HFF-Myc (cell line): Measurements from ENCODE around the gene NTN1.

Experiments used
- DNase-seq: peaks from one replicate; pipeline ENCODE4 v3.0.0-alpha.2; 2011; ENCODE audit warnings: low read depth; ENCODE audit errors: extremely low read depth
- H3K4me3 ChIP-seq: replicated peaks from 2 replicates; pipeline ENCODE4 v1.5.1; 2011; ENCODE audit warnings: low read depth, mild to moderate bottlenecking, control low read depth, low read length
- TF ChIP-seq, protein P1 (sequence below): IDR thresholded peaks from 2 replicates; pipeline ENCODE4 v1.5.1; 2012; ENCODE audit warnings: mild to moderate bottlenecking, low read depth, low read length, control low read depth; ENCODE audit errors: missing control alignments

The NTN1 gene

DNA sequence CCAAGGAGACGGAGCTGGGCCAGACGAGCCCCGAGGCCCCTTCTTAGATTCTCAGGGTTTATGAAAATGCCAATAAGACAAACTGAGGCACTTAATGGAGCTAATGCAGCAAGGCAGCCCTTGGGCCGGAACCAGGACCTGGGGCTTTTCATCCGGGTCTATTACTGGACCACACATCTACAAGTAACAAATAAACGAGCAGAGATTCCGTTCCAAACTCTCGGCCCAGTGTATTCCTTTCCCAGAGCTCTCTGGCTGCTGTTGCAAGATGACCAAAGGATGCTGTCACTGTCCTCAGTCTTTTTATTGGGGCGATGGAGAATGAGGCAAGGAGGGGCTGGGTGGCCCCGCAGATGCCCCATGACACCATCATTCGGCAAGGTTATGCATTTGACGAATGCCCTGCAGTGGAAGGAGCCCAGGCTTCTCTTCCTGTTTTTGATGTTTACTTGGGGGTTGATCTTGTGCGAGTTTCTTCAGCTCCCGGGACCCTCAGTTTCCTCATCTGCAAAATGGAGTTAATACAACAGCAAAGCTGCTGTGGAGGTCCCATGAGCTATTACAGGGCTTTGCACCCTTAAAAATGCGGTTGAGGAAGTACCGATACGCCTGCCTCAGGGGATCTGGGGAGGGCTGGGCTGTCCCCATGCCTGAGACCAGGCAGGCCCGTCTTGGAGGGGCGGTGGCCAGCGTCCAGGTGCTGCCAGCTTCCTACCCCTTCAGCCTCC is 1.1 kb upstream of the NTN1 start:
- no peak overlapping the region; the same call in 1 of the 2 replicates for H3K4me3 ChIP-seq
- no peak for DNase-seq
- TF ChIP-seq, protein P1, sequence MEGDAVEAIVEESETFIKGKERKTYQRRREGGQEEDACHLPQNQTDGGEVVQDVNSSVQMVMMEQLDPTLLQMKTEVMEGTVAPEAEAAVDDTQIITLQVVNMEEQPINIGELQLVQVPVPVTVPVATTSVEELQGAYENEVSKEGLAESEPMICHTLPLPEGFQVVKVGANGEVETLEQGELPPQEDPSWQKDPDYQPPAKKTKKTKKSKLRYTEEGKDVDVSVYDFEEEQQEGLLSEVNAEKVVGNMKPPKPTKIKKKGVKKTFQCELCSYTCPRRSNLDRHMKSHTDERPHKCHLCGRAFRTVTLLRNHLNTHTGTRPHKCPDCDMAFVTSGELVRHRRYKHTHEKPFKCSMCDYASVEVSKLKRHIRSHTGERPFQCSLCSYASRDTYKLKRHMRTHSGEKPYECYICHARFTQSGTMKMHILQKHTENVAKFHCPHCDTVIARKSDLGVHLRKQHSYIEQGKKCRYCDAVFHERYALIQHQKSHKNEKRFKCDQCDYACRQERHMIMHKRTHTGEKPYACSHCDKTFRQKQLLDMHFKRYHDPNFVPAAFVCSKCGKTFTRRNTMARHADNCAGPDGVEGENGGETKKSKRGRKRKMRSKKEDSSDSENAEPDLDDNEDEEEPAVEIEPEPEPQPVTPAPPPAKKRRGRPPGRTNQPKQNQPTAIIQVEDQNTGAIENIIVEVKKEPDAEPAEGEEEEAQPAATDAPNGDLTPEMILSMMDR: no peak

DNA sequence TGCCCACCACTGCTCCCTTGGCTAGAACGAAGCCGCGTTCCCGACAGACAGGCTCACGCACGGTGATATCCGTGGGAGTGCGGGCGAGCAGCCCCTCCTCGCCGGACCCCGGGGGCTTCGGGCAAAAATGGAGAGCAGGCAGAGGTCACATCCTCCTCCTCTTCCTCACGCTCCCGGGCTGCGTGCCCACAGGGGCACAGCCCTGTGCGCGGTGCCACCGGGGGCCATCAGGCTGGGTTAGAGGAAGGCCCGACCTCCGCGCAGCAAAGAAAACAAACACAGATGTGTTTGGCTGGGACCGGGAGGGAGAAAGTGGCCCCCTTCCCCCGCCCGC is 519 bp upstream of the NTN1 start:
- no peak for DNase-seq
- TF ChIP-seq, protein P1: no peak
- peak overlapping the region; percentile 43 for H3K4me3 ChIP-seq

DNA sequence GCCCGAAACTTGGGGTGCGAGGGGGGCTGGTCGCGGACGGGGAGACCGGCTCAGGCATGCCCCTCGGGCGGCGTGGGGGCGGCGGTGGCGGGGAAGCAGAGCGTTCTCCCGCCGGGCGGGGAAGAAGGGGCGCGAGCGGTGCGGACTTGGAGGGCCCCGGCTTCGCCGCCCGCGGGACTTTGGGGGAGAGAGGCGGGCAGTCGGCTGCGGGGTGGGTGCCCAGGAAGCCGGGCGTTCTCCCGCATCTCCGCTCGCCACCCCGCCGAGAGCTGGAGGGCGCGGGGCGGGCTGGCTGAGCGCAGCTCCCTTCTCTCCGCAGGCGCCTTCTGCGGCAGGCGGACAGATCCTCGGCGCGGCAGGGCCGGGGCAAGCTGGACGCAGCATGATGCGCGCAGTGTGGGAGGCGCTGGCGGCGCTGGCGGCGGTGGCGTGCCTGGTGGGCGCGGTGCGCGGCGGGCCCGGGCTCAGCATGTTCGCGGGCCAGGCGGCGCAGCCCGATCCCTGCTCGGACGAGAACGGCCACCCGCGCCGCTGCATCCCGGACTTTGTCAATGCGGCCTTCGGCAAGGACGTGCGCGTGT is 772 bp downstream of the NTN1 start:
- DNase-seq: no peak
- TF ChIP-seq, protein P1: no peak
- H3K4me3 ChIP-seq: peak overlapping the region; percentile 43

DNA sequence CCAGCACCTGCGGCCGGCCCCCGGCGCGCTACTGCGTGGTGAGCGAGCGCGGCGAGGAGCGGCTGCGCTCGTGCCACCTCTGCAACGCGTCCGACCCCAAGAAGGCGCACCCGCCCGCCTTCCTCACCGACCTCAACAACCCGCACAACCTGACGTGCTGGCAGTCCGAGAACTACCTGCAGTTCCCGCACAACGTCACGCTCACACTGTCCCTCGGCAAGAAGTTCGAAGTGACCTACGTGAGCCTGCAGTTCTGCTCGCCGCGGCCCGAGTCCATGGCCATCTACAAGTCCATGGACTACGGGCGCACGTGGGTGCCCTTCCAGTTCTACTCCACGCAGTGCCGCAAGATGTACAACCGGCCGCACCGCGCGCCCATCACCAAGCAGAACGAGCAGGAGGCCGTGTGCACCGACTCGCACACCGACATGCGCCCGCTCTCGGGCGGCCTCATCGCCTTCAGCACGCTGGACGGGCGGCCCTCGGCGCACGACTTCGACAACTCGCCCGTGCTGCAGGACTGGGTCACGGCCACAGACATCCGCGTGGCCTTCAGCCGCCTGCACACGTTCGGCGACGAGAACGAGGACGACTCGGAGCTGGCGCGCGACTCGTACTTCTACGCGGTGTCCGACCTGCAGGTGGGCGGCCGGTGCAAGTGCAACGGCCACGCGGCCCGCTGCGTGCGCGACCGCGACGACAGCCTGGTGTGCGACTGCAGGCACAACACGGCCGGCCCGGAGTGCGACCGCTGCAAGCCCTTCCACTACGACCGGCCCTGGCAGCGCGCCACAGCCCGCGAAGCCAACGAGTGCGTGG is 1.5 kb downstream of the NTN1 start:
- no peak overlapping the region for H3K4me3 ChIP-seq
- DNase-seq: no peak
- TF ChIP-seq, protein P1: no peak

DNA sequence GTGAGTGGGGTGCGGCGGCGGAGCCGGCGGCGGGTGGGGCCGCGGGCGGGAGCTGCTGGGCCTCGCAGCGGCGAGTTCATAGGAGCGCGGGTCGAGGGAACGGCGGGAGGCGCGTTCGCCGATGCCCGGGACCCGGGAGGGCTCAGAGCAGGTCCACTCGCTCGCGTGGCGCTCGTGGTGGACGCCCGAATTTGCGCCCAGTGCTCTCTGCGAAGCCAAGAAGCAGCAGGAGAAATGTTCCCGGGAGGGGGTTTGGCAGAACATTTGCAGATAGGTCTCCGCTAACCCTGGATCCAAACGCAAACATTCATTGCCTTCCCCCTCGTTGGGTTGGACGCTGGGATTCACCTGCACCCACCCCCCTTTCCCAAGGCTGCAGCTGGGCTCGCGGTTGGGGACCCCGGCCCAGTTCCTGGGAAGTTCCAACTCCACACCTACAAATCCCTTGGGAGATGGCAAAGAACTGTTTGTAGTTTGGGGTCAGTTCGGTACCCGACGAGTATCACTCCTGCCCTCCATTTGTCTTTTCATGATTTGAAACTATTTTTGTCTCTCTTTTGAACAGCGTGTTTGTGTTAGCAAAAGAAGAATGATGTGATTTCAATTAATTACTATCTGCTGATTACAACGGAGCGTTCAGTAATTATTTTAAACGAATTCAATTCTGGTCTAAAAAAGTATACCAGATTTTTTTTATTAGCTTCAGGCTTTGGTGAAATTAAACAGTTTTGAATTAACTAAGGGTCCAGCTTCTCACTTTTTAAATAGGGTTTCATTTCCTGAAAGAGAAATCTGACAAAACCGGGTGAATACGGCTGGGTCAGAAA is 2.3 kb downstream of the NTN1 start:
- TF ChIP-seq, protein P1: no peak
- no peak overlapping the region for H3K4me3 ChIP-seq
- DNase-seq: no peak

DNA sequence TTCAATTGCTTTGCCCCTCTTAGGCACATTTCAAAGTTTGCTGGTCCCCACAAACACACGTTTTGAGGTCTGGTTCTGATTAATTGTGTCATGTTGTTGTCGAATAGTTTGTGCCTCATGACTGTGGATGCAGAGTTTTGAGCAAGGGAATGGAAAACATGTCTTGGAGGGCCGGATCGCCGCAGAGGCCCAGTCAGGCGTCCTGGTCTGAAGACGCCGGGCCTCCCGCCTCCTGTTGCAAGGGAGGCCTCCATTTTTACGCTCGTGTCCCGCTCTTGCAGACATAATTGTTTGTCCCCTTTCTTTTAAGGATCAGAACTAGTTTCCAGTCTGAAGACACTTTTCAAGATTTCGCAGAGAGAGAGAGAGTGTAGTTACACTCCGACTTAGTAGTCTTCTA is 3.2 kb downstream of the NTN1 start:
- DNase-seq: no peak
- H3K4me3 ChIP-seq: no peak overlapping the region
- TF ChIP-seq, protein P1: no peak
